Uterus (tissue), 2 donors: ENCODE data around the gene FBXL13.

Experiments used
- CTCF ChIP-seq, 4 experiments: fragments of 200-600 bp in 2 of 4; fragments of 450-650 bp in 2 of 4; sonication (generic) in 2 of 4; IDR thresholded peaks; one replicate each; pipeline ENCODE4 v1.5.1; 2016 to 2019; ENCODE audit warnings: antibody characterized with exemption in 4 of 4, mild to moderate bottlenecking in 2 of 4, moderate library complexity in 1 of 4
- POLR2A ChIP-seq, 2 donors: fragments of 450-650 bp; IDR thresholded peaks; one replicate each; pipeline ENCODE4 v1.6.1; 2016; ENCODE audit warnings: antibody characterized with exemption in 2 of 2, mild to moderate bottlenecking in 1 of 2, moderate library complexity in 1 of 2

- no peak for TF ChIP-seq POLR2A (IDR thresholded peaks at IDR 0.05)
- TF ChIP-seq CTCF (IDR thresholded peaks at IDR 0.05), result no peak
Measured at GRCh38 chr7:102811942-102812678, 262.5 kb downstream of the FBXL13 start.
